GM20000 (cell line): ENCODE measurements around the gene ATXN2.

Experiments
- DNase-seq: peaks from one replicate; pipeline ENCODE4 v3.0.0; 2012; ENCODE audit warnings: low spot score
- TF ChIP-seq, protein P1 (sequence below): IDR thresholded peaks from 2 replicates; pipeline ENCODE4 v1.5.1; 2012; ENCODE audit warnings: mild to moderate bottlenecking, control low read depth; ENCODE audit errors: extremely low read depth, missing control alignments

Gene ATXN2

GRCh38 chr12:111444925-111445725 is 154.0 kb downstream of the ATXN2 start:
- peak; percentile 89 for DNase-seq
- TF ChIP-seq, protein P1, sequence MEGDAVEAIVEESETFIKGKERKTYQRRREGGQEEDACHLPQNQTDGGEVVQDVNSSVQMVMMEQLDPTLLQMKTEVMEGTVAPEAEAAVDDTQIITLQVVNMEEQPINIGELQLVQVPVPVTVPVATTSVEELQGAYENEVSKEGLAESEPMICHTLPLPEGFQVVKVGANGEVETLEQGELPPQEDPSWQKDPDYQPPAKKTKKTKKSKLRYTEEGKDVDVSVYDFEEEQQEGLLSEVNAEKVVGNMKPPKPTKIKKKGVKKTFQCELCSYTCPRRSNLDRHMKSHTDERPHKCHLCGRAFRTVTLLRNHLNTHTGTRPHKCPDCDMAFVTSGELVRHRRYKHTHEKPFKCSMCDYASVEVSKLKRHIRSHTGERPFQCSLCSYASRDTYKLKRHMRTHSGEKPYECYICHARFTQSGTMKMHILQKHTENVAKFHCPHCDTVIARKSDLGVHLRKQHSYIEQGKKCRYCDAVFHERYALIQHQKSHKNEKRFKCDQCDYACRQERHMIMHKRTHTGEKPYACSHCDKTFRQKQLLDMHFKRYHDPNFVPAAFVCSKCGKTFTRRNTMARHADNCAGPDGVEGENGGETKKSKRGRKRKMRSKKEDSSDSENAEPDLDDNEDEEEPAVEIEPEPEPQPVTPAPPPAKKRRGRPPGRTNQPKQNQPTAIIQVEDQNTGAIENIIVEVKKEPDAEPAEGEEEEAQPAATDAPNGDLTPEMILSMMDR = no peak

- TF ChIP-seq, protein P1 = no peak
- peak; percentile 60 for DNase-seq
These were observed 154.7 kb downstream of the ATXN2 start for GRCh38 chr12:111444314-111444924.

GRCh38 chr12:111443586-111443985 is 155.5 kb downstream of the ATXN2 start:
- TF ChIP-seq, protein P1 = no peak
- no peak for DNase-seq

DNA sequence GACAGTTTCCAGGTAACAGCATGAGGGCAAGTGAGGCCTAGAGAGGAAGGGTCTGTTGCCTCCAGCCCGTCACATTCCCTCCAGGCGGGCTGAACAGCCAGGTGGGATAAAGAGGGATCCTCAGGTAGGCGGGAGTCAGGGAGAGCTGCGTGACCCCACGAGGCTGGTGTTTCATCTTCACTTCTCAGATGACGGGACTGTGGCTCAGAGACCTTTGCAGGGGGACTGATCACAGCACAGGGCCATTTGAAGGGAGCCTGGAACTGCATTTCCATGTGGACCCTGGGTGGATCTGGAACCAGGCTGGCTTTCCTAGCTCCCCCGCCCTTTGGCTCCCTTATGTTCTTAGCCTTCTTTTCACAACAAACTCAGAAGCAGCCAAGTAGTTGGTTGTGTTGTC is 156.0 kb downstream of the ATXN2 start:
- TF ChIP-seq, protein P1 = no peak
- DNase-seq = no peak

DNA sequence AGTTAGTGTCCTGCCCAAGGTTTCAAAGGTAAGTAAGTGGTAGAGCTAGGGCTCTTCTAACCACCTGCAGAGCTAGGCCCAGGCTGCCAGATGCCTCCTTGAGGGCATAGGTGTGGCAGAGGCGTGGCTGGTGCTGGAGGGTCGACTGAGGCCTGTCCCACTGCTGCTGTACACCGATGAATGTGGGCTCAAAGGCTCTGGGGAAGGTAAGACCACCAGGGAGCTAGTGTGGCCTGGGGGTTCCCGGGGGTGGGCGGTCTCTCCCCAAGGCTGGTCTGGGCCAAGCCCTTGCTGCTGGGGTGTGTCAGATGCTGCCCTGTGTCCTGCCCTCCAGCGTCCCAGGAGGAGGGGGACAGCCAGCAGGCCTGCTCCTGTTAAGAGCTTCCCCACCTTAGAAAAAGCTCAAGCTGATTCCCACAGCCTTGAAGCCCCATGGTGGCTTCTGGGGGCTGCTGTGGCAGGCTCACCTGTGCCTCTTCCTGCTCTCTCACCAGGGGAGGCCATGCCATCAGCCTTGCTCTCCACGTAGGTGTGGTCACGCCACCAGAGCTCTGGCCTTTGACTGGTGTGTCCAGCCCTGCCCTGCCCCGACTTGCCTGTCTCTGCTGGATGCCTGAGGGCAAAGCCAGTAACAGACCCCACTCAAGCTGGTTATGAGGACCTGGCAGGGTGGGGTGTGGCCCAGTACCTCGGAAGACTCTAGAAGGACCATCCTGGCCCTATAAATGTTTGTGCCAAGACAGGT is 156.6 kb downstream of the ATXN2 start:
- DNase-seq = no peak
- TF ChIP-seq, protein P1 = no peak

GRCh38 chr12:111441107-111441928 is 157.8 kb downstream of the ATXN2 start:
- TF ChIP-seq, protein P1 = no peak
- no peak for DNase-seq
